GM18873 (cell line): ENCODE data around the gene ALK.

Experiments
- ATAC-seq: cut with Tn5 transposase; IDR thresholded peaks from one replicate; pipeline ENCODE4 v1.9.1; 2021; ENCODE audit warnings: mild to moderate bottlenecking, moderate library complexity, moderate number of reproducible peaks; ENCODE audit not compliant: unreplicated experiment, low FRiP score

Gene ALK

DNA sequence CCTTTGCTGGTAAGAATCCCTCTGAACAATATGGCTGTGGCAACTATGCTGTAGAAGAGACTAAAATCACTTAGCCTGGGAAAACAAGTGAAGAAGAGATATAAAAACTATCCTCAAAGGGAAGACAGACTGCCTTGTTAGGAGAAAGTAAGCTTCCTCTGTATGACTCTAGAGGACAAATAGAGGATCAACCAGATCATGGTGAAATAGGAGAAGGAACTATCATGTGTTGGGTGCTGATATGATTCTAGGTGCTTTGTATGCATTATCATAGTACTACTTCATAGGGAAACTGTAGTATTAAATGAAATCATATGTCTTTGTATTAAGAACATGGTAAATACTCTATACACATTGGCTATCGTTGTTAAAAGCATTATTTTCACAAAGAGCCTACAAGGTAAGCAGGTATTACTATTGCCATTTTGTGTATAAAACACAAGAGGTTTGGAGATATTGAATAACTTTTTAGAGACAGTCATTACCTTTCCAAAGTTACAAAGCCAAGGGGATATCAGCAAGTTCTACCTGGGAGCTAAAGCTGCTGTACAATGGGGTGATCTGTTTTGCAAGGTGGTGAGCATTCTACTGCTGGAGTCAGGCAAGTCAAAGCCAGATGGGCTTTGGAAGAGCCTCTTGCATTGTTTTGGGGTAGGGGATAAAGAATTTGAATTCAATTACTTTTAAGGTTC, 402.6 kb downstream of the ALK start:
- no peak for ATAC-seq

DNA sequence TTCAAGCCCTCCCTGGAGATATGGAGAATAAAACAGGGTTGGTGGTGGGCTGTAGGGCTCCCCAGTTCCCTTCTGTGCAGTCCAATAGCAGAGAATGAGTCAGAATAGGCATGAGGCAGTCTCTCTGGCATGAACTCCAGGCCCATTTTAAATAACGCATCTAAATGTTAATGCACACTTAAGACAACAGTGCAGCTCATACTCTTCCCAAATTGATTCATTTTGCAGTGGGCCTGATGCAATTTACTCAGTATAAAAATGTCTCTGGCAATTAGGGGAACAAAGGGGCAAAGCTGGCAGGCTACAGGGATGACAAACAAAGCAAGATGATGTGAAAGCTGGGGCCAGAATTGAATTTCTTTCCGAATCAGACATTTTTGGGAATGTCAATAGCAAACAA, 403.4 kb downstream of the ALK start:
- no peak for ATAC-seq

DNA sequence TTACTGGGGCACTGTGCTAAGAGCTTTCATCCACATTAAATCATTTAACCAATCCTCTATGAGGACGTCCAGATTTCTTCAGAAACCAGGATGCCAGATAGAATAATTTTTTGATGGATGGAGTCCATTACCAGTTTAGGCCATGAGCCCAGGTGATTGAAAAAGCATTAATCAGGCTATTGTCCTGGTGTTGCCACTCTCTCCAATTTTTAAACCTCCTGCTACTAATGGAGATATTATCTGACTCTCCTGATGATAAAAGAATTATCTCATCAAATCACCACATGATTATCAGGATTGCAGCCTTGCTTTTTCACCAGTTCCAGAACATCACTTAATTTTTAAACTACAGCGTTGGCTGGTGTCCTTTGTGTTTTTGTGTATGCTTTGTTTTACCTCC, 404.0 kb downstream of the ALK start:
- no peak for ATAC-seq

DNA sequence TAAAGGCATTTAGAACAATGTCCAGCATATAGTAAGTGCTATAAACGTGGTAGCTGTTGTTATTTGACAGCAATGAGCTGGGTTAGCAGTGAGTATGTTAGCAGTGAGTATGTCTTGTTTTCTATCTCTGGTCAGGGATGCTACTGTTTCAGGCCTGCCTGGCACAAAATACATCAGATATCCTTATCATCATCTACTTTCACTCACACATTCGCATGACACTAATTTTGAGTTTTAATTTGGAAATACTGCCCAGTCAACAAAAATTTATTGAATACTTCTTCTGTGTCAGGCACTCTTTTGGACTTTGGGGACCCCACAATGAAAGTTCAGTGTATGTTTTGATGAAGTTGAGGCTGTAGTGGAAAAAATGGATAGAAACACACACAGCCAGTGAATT, 404.6 kb downstream of the ALK start:
- no peak for ATAC-seq

DNA sequence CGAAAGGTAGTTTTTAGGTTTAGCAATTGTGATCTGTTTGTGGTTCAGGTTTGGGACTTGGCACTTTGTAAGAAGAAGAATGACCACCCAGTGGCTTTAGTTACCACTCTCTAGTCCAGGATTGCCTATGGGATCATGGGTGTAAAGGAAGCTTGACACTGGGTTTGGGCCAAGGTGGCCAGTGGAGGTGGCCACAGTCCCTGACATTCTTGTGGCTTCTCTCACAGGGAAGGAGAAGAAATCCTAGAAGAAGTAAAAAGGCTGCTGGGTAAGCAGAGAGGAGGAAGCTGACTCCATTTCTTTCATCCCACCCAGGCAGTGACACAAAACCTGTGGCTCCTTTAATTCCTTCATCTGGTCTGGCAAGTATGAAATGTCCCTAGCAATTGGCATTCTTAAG, 411.5 kb downstream of the ALK start:
- no peak for ATAC-seq

DNA sequence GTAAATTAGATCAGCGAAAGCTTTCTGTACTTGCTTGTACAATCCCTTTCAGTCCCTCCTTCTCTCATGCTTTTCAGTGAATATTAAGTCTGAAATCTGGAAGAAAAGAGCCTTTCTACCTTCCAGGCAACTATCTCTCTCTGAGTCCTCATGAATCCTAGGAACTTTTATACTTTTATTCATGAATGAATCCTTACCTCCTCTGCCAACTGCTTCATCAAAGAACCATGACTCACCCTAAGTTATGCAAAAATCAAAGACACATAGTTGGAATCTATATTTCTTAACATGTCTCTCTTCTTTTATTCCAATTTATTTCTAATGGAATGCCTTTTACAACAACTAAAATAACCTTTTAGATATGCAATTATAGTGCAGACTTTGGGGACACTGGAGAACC, 412.0 kb downstream of the ALK start:
- ATAC-seq: no peak

DNA sequence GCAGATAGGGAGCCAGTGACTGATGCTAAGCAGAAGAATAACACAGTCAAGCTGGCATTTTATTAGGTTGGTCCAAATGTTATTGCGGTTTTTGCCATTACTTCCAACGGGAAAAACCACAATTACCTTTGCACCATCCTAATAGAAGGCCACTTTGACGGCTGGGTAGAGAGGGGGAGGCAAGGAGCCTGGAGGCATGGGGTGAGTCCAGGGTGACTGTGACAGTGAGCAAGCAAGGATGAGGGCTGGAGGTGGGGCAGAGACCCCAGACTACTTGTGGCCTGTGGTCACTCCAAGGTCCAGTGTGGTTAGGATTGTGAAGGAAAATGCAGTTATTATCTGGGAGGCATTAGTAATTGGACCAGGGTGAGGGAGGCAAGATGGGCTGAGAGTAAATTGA, 416.6 kb downstream of the ALK start:
- no peak for ATAC-seq

DNA sequence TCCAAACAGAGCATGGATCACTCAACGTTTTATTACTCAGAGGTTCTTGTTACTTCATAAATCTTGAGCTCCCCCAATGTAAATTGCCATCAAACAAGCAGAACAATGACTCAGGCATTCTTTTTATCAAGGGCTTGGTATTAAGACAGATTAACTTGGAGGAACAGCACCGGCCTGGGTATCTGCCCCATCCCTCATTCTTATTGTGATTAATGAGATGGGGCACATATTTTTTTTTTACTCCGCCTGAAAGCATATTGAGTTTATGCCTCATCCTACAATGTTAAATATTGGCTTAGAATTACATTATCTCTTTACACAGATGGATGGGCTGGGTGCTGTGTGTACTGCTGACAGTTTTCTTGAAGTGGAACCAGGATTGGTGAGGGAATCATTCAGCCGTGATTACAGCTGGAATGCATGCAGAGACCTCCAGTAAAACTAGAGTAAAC, 418.9 kb downstream of the ALK start:
- no peak for ATAC-seq

DNA sequence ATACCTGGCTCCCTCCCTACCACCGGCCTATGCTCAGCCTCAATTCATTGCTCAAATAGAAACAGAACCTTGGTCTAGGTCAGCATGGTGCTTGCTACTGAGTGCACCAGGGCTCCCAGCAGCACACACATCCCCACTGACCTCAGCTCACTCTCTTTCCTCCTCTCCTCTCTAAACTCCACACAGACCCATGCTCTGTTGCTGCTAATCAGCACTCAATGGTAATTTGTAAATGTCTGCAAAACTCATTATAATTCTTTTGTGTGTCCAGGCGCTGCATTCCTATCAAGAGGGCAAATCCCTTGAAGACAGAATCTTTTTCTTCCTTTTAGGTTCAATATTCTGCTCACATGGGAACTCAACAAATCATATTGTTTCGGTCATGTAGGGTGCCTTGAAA, 424.0 kb downstream of the ALK start:
- no peak for ATAC-seq

DNA sequence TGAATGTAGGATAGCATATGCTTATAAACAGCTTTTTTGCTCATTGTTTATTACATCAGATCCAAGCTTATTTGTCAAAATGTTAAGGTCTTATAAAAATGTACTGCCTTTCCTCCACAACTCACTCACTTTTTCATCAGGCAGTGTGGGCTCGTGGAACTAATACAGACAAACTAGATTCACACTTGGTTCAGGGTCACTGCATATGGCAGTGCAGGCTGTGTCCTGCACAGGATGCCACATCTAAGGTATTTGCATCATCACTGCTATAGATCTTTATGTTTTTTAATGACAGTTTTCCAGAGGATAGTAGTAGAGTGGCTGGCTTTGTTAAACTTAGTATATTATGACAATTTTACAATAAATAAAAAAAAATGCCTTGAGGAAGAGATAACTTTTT, 425.2 kb downstream of the ALK start:
- ATAC-seq: no peak

DNA sequence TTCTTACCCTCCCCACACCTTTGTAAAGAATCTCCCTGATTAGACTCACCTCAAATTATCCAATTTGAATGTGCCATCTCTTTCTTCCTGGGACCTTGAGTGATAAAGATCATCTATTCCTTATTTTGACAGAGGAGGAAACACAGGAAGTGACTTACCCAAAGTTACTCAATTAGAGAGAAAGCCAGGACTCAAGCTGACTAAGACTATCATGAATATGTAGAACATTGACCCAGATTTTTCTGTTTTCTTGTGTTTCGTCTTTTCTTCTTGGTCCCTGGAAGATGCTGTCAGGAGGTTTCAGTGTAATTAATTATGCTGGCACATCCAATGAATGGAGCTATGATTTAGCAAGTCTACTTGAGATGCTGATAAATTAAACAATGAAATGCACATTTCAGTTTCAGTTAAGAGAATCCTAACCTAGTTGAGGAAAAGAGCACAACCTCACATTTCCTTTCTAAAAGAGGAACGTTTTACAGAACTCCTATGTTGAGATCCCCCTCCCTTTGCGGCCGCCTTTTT, 425.8 kb downstream of the ALK start:
- ATAC-seq: no peak

DNA sequence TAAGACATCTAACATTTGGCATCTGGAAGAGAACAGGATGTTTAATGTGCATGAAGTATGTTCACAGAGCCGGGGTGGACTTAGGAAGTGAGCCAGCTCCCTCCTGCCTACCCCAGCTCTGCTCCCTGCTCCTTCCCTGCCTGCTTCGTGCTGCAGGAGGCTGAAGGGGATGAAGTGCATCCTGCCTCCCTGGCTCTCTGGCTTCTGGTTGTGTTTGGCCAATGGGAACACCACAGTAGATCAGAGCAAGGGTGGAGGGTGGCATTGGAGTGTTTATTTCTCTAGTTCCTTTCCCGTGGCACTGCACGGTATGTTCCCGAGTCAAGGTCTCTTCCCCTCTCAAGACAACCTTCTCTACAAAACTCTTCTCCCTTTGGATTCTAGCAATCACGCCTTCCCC, 426.3 kb downstream of the ALK start:
- no peak for ATAC-seq

DNA sequence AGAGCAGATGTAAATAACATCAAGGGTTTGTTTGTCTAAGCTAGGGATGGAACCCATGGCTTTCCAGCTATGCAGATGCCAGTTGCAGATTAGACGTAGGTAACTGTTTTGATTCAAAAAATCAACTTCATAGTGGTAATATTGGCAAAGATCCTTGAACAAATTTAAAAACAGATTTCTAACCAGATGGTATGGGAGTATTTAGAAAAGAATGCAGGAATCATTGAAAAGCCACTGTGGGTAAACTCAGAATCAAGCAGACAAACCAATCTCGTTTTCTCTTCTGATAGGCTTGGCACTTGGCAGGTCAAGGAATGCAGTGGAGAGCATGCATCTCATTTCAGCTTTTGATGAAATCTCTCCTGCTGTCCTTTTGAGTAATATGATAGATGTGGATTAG, 428.7 kb downstream of the ALK start:
- ATAC-seq: no peak

DNA sequence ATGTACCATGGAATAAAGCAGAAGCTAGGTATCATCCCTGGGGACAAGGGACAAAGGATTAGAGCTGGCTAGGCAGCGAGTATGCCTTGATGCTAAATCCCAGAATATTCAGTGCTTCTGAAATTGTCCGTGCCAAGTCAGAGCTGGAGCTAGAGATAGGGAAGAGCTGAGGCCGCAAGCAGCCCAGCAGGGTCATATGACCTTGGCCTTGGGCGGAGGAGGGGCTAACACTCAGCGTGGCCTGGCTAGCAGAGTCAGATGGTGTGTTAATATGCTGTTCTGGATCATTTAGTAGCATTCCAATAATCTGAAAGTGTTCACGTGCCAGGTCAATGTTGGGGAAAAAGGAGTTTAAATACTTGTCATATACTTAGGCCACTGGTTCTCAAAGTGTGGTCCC, 431.3 kb downstream of the ALK start:
- no peak for ATAC-seq

DNA sequence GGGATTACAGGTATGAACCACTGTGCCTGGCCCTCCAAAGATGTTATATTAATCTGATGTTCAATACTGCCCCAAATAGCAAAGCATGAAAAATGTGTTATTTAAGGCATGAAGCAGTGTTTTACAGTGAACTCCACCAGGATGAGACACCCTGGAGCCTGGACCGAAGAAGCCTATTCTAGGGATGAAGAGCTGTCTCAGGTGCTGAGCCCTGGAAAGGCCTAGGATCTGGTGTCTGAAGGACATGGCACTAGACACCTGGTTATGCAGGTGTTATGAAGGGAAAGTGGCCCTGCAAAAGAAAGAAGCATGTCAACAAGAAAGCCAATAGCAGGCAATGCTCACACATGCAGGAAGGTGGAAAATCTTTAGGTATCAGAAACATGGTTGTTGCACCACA, 431.8 kb downstream of the ALK start:
- ATAC-seq: no peak

DNA sequence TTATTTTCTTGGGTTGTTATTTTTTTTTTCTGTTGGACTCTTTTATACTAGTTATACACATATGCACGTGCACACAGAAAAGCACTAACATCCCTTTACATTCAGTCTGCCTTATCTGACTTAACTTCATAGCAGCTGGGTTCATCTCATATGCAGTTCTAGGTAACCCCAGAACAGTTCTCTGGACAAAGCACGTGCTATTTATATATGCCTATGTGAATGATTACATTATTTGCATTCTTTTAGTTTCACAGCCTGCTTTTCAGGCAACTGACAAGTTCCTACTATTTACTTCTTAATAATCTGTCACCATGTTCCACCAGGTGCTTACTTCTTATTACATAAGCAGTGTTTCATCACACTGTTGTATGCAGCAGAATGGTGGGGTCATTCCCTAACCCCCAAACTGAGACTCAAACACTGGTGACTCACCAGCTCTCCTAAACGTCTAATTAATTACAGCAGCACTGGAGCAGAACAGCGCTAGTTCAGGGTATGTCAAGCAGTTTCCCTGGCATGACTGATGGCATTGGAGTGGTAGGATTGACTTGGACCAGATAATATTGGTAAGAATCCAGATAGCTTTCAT, 433.3 kb downstream of the ALK start:
- ATAC-seq: peak; percentile 38

DNA sequence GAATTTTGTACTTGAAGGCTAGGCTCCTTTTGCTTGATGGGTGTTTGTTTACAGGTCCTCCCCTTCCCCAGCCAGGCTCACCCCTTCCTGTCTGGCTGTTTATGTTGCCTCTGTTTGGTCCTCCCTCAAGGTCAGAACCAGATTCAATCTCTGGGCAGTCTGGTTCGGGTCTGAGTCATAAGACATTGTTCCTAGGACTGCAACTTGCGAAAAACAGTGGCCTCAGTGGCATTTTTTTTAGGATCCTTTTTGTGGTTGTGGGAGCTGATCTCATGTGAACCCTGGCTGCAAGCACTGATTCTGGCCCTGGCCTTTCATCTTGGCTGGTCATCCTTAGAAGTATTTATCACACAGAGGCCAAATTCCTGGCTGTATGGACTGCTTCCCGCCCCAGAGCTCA, 435.8 kb downstream of the ALK start:
- ATAC-seq: no peak

DNA sequence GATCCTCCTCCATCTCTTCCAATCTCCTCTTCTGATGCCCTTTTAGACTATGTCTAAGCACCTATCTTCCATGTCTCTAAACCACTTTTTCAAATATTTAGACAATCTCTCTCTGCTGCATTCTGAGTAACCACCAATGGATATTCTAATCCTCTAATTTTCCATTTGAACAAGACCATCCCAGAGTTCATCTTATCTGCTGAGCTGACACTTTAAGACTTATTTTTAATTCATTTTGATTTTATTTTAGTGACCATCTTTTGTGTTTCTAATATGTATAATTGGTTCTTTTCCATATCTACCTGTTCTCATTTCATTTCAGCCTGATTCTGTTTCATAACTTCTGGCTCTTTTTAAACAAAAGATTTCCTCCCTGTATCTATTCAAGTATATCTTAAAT, 436.3 kb downstream of the ALK start:
- no peak for ATAC-seq

DNA sequence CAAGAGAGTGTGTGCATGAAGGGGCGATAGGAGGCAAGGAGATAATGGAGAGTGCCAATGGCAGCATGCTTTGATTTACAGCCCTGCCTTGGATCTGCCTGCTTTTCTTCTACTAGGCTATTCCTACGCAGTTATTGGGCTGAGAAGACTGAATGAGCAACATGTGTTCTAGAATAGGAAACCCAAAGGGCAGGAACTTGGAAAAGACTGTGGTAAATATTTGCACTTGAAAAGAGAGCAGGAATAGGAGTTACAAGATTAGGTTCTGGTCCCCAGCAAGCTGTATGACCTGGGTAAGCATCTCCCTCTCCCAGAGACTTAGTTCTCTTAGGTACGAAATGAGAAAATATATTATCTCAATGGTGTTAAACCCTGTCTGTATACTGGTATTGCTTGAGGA, 438.5 kb downstream of the ALK start:
- no peak for ATAC-seq

DNA sequence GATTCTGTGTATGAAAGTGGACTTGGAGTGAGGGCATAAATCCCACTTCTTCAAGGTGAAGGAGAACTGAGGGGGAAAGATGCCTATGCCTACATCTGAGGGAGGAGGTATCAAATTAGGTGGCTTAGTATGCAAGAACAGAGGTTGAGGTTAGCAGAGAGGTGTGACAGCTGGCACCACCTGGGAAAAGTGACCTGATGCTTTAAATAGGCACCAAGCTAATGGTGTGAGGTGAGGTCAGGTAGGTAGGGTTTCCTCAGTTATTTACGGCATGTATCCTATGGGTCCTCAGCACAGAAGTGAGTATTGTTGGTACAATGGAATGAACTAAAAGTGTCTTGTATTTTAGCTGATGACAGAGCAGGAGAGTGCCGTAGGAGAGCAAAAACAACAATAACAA, 439.0 kb downstream of the ALK start:
- no peak for ATAC-seq

DNA sequence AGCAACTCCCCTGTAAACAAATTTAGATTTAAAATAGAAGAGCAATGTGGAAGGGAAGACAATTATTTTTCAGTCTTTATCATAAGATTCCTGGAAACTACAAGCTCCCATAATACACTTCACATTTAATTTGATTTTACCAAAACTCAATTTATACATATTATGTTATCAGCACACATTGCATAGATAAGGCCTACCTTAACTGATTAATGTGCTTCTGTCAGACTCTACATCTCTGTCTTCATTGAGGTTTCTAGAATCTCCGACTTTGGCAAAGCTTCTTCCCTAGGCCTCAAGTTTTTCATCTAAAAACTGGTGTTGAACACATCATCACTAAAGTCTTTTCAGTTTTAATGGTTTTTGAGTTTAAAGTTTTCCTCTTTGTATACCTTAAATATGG, 440.1 kb downstream of the ALK start:
- no peak for ATAC-seq

DNA sequence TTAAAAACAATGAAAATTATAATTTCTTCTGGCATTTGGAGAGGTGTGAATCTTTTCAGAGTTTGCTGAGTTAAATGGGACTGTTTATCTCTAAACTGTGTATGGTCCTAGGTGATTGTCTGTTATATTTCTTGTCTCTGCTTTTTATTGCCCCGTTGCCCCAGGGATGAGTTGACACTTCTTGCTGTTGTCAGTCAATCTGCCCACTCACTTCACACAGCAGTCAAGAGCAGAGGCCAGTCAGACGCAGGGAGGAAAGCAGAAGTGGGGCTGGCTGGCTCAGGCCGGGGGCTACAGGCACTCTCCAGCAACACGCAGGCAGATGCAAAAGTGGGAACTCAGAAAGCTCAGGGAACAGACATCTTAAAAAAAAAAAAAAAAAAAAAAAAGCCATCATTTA, 441.0 kb downstream of the ALK start:
- ATAC-seq: no peak
